Endodermal cell (in vitro differentiated cells): ENCODE data around the gene NGDN. TPM values are rescaled to one million over a fixed set of nuclear protein-coding genes. Genes with fewer than 3 reads are reported as not detected.

Experiments used
- DNase-seq: peaks from one replicate; pipeline ENCODE4 v3.0.0-alpha.2; 2017
- H3K27ac ChIP-seq: 2 replicates; pipeline ENCODE4 v1.5.1; 2013; ENCODE audit warnings: mild to moderate bottlenecking, low read depth, low read length, moderate library complexity
- H3K27me3 ChIP-seq: 2 replicates; pipeline ENCODE4 v1.6.1; 2013; ENCODE audit warnings: mild to moderate bottlenecking, low read length, moderate library complexity; ENCODE audit not compliant: insufficient read depth, control insufficient read depth, poor library complexity, severe bottlenecking
- H3K36me3 ChIP-seq: 2 replicates; pipeline ENCODE4 v1.7.0; 2013; ENCODE audit warnings: mild to moderate bottlenecking, low read length, moderate library complexity; ENCODE audit not compliant: control insufficient read depth, insufficient read depth
- H3K4me1 ChIP-seq: one replicate; pipeline ENCODE4 v1.7.0; 2013; ENCODE audit warnings: low read length; ENCODE audit not compliant: control insufficient read depth, insufficient read depth
- H3K4me3 ChIP-seq: 2 replicates; pipeline ENCODE4 v1.5.1; 2013; ENCODE audit warnings: mild to moderate bottlenecking, low read length, moderate library complexity
- H3K9ac ChIP-seq: 2 replicates; pipeline ENCODE4 v1.6.1; 2013; ENCODE audit warnings: mild to moderate bottlenecking, low read length, moderate library complexity; ENCODE audit not compliant: poor library complexity, severe bottlenecking; ENCODE audit errors: extremely low read depth
- H3K9me3 ChIP-seq: 2 replicates; pipeline ENCODE4 v1.6.1; 2013; ENCODE audit warnings: mild to moderate bottlenecking, low read length, moderate library complexity; ENCODE audit not compliant: control insufficient read depth
- H3K27ac Mint-ChIP-seq: 2 replicates; pipeline ENCODE4 v1.8.0; 2020; ENCODE audit warnings: mixed read lengths
- H3K27me3 Mint-ChIP-seq: 2 replicates; pipeline ENCODE4 v1.8.0; 2021; ENCODE audit warnings: mild to moderate bottlenecking, mixed read lengths; ENCODE audit not compliant: insufficient read depth
- H3K36me3 Mint-ChIP-seq: 2 replicates; pipeline ENCODE4 v1.8.0; 2020; ENCODE audit warnings: low read depth, mixed read lengths
- H3K4me1 Mint-ChIP-seq: 2 replicates; pipeline ENCODE4 v1.8.0; 2020; ENCODE audit warnings: mixed read lengths
- H3K4me3 Mint-ChIP-seq: 2 replicates; pipeline ENCODE4 v1.8.0; 2020; ENCODE audit warnings: mild to moderate bottlenecking, moderate library complexity, mixed read lengths
- H3K9me3 Mint-ChIP-seq: 2 replicates; pipeline ENCODE4 v1.8.0; 2020; ENCODE audit warnings: mild to moderate bottlenecking, mixed read lengths
- WGBS, 2 experiments: methylation state at CpG; one replicate each; pipeline versions ENCODE4 v1.1.5 to v1.1.7; 2013; ENCODE audit warnings: missing lambda C conversion rate in 2 of 2, mixed read lengths in 1 of 2; ENCODE audit not compliant: insufficient coverage in 1 of 2, insufficient read length in 1 of 2; 5-methylcytosine and 5-hydroxymethylcytosine counted together
- total RNA-seq, 2 donors: library from RNA; stranded (reverse); fragmentation: NEBNext Ultra II Directional in 1 of 2; extraction: Animal tissue kit (Norgen Biotek cat#: 25700) in 1 of 2; gene quantifications; 2 replicates in 1 of 2; 3 replicates in 1 of 2; pipeline ENCODE4 v1.2.1, GENCODE V29; 2021
- TF ChIP-seq, protein P1 (sequence below): fragments of 200-600 bp; sonication (generic); conservative IDR thresholded peaks from 2 replicates; pipeline ENCODE4 v1.5.0; 2021; ENCODE audit warnings: antibody characterized with exemption, mild to moderate bottlenecking

Gene NGDN
- total RNA-seq, 2 donors from 2014 or later, result 43.2 to 45.3 TPM

DNA sequence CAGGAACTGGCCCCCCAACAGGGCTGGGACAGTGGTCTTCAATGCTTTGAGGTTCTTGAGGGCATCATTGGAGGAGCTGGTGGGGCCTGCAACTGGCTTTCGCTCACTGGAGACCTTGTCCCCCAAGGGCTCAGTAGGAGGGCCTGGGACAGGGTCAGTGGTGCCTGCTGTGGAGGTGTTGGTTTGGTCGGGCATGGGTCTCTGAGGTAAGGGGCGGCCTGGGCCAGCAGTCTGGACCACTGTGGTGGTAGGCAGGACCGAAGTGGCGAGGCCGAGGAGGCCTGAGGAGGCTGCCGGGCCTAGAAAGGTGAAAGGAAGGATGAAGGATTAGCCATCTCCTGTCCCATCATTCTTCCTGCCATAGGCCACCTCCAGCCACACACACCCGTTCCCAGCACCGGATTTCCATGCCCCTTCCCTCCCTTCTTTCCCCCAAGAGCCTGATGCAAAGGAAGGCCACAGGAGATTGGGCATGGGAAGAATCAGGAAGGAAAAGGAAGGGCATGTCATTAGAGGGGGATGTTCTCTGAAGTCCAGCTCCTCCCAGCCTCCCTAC, 53.2 kb downstream of the NGDN start:
- Mint-ChIP-seq H3K4me3 (no peak overlapping the region), H3K27ac (peak overlapping the region; percentile 35), H3K9me3 (no peaks in the 10 kb centered on the region), H3K4me1 (peaks cover 8% of the 10 kb centered on the region), H3K27me3 (peaks cover 2% of the 10 kb centered on the region), H3K36me3 (peaks cover 24% of the 10 kb centered on the region)
- Histone ChIP-seq H3K27me3 (no peaks in the 10 kb centered on the region), H3K27ac (no peak overlapping the region), H3K36me3 (peaks cover 10% of the 10 kb centered on the region), H3K9ac (no peak overlapping the region), H3K4me1 (no peaks in the 10 kb centered on the region), H3K9me3 (no peaks in the 10 kb centered on the region), H3K4me3 (no peak overlapping the region)
- TF ChIP-seq, protein P1, sequence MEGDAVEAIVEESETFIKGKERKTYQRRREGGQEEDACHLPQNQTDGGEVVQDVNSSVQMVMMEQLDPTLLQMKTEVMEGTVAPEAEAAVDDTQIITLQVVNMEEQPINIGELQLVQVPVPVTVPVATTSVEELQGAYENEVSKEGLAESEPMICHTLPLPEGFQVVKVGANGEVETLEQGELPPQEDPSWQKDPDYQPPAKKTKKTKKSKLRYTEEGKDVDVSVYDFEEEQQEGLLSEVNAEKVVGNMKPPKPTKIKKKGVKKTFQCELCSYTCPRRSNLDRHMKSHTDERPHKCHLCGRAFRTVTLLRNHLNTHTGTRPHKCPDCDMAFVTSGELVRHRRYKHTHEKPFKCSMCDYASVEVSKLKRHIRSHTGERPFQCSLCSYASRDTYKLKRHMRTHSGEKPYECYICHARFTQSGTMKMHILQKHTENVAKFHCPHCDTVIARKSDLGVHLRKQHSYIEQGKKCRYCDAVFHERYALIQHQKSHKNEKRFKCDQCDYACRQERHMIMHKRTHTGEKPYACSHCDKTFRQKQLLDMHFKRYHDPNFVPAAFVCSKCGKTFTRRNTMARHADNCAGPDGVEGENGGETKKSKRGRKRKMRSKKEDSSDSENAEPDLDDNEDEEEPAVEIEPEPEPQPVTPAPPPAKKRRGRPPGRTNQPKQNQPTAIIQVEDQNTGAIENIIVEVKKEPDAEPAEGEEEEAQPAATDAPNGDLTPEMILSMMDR, result no peak
- DNase-seq, result no peak
- 88 to 90% methylated on average over 2 to 7 of the region's 9 CpGs for WGBS, 2 experiments

DNA sequence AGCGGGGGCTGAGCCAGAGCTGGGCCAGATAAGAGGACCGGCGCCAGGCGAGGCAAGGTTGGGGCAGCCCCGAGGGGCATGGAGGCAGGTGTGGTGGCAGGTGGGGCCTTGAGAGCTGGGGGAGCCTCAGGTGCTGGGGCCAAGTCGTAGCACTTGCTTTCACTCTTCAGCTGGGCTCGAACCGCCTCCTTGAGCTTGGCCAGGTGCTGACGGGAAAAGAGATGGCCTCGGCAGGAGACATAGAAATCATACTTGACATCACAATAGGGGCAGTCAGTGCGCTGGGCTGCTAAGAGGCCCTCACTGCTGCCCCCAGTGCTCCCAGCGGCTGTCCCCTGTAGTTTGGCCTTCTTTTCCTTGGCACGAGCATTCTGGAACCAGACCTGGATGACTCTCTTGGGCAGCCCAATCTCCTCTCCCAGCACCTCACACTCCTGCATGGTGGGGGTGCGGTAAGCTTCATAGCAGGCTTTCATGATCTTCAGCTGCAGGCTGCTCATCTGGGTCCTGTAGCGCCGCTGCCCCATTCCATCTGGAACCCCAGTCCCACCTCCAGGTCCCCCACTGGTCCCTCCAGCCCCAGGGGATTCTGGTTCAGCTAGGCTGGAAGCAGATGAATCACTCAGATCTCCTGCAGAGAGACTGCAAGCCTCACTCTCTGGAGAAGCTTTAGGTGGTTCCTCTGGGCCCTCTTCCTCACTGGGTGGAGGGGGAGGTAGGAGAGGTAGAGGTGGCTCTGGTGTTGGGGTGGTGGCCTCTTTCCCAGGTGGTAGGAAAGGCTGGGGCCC, 53.9 kb downstream of the NGDN start:
- Mint-ChIP-seq H3K36me3 (peaks cover 27% of the 10 kb centered on the region), H3K27ac (peak overlapping the region; percentile 35), H3K4me1 (peaks cover 11% of the 10 kb centered on the region), H3K9me3 (no peaks in the 10 kb centered on the region), H3K27me3 (peaks cover 2% of the 10 kb centered on the region), H3K4me3 (no peak overlapping the region)
- Histone ChIP-seq H3K27ac (no peak overlapping the region), H3K9me3 (no peaks in the 10 kb centered on the region), H3K4me1 (no peaks in the 10 kb centered on the region), H3K36me3 (peaks cover 10% of the 10 kb centered on the region), H3K27me3 (no peaks in the 10 kb centered on the region), H3K4me3 (no peak overlapping the region), H3K9ac (no peak overlapping the region)
- 95% methylated on average over 7 to 16 of the region's 16 CpGs for WGBS, 2 experiments
- DNase-seq, result no peak
- TF ChIP-seq, protein P1, result no peak

DNA sequence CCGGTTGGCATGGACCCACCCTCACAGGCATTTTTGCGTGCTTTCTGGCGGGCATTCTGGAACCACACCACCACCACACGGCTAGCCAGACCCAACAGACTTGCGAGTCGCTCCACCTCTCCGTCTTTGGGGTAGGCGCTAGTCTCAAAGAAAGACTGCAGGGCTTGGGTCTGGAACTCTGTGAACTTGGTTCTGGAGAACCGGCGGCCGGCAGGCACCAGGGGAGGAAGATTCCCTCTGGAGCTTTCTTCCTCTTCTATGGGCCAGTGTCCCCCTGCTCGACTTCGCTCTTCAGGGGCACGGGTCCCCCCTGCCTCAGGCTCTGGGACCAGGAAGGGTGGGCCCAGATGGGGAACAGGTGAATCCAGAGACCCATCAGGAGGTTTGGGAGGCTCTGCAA, 55.5 kb downstream of the NGDN start:
- Mint-ChIP-seq H3K27ac (no peak overlapping the region), H3K4me1 (peaks cover 9% of the 10 kb centered on the region)

More for the DNA sequence above, 55.5 kb downstream of the NGDN start:
- no peak overlapping the region for H3K27ac ChIP-seq
- H3K27me3 ChIP-seq, result no peaks in the 10 kb centered on the region
- WGBS, 2 experiments, result 92 to 94% methylated on average over 8 to 14 of the region's 14 CpGs
- DNase-seq, result no peak
- Mint-ChIP-seq H3K9me3 (no peaks in the 10 kb centered on the region), H3K36me3 (peaks cover 28% of the 10 kb centered on the region), H3K27me3 (no peaks in the 10 kb centered on the region), H3K4me3 (no peak overlapping the region)
- no peak overlapping the region for H3K9ac ChIP-seq
- H3K36me3 ChIP-seq, result peaks cover 10% of the 10 kb centered on the region
- TF ChIP-seq, protein P1, result no peak
- no peaks in the 10 kb centered on the region for H3K9me3 ChIP-seq
- H3K4me3 ChIP-seq, result no peak overlapping the region
- H3K4me1 ChIP-seq, result no peaks in the 10 kb centered on the region
